COLO668 (cell line): ENCODE data around the gene NF1.

ENCODE experiments used
- DNase-seq: peaks from one replicate; lab custom pipeline; 2025; ENCODE audit not compliant: unreplicated experiment; lab: John Stamatoyannopoulos, UW

Gene NF1

DNA sequence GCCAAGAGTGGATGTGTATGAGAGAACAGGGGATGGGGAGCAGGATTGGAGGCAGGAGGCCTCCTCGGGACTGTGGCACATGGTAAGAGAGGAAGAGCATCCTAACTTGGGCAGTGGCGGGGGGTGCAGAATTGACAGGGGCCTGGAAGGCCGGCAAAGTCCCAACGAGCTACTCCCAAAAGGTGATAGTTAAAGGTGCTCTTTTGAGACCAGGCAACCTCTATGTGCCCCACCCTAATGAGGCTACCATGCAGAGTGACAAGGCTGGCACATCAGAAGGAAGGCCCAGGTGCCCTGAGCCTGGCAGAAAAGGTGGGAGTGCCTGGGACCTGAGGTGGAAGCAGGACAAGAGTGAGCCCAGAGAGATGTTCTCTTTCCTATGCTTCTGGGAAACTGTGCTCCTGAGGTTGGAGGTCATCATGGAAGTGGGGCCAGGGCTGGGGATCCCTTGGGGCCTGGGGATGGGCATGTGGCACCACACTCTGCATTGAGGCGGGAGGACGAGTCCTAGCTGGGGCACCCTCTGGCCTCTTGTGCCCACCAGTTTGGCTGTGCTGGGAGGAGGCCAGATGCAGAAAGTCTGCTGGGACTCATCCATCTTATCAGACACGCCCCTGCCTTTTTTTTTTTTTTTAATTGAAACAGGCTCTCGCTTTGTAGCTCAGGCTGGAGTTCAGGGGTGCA lies 302.6 kb downstream of the NF1 start:
- no peak for DNase-seq

DNA sequence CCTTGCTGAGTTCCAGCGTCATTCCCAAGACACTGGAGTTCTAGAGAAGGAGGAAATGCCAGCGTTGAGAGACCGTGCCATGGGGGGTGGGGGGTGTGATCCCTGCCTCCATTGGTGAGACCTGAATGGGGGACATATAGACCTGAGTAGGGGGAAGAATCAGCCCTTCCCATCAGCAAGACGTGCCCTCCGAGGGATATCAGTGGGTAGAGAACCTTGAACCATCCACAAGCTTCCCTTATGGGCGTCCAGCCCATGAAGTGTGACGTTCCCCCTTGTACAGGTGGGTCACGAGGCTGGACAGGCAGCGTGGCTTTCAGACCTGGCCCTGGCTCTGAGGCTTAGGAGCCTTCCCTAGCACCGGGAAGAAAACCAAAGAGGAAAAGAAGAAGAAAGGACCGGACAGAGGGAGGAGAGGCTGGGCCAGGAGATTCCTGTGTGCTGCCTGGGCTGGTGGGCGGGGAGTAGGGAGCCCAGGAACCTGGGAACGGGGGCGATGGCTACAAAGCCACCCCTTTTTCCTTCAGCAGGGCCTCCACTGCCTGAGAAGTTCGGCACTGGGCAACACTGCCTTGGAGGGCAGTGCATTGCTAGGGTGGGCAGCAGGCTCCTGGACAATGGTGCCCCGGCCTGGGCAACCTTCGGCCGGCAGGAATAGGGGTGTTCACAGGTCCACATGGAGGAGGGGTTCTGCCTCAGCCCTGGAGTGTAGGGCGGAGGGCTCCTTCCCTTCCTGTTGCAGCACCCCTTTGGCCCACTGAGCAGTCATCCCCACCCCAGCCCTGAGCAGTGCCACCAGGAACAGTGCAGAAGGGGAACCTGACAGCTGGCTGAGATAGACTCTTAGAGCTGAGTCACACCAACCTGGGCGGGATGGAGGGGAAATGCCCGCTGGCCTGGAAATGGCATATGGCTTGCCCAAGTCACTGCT lies 303.9 kb downstream of the NF1 start:
- no peak for DNase-seq

DNA sequence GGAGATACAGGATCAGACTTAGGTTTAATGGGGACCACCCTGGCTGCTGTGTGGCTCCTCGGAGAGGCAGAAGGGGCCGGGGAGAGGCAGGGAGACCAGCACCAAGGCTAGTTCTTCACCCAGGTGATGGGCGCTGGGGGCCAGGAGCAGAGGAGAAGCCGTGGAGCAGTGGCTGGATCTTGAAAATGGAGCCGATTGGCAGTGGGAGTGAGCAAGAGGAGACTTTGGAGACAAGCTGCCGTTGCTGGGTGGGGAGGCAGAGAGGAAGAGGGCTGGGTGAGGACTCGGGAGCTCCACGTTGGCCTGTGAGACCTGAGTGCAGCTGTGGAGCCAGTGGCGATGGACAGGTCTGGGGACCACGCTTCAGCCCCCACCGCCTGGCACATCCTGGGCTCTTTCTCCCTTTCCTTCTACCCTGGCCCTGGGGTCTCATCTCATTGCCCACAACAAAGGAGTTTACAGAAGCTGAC lies 305.7 kb downstream of the NF1 start:
- no peak for DNase-seq

DNA sequence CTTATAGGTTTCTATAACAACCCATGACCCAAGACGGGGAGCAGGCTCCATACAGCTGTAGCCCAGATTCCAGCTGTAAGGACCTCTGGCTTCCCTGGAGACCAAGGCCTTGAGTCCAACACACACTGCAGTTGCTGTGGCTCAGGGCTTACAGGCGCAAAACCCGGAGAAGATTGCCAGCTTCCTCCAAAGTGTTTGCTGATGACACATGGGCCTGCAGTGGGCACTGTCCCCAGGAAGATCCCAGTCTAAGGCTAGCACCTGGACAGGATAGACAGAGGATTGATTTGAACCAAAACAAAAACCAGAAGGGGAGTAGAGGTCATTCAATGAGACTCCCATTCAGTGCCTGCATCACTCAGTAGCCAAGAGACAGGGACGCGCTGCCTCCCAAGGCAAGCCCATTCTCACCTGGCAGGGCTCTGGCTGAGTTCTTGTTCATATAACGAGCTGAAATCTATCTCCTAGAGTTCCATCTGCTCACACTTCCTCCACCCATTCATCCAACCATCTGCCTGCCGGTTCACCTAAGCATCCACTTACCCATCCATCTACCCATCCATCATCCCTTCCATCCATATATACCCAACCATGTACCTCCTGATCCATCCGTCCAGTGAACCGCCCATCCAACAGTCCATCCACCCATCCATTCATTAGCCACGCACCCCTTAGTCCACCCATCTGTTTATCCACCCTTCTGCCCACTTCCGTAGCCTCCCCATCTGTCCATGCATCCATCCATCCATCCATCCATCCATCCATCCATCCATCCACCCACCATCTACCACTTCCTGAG lies 306.9 kb downstream of the NF1 start:
- DNase-seq: no peak

DNA sequence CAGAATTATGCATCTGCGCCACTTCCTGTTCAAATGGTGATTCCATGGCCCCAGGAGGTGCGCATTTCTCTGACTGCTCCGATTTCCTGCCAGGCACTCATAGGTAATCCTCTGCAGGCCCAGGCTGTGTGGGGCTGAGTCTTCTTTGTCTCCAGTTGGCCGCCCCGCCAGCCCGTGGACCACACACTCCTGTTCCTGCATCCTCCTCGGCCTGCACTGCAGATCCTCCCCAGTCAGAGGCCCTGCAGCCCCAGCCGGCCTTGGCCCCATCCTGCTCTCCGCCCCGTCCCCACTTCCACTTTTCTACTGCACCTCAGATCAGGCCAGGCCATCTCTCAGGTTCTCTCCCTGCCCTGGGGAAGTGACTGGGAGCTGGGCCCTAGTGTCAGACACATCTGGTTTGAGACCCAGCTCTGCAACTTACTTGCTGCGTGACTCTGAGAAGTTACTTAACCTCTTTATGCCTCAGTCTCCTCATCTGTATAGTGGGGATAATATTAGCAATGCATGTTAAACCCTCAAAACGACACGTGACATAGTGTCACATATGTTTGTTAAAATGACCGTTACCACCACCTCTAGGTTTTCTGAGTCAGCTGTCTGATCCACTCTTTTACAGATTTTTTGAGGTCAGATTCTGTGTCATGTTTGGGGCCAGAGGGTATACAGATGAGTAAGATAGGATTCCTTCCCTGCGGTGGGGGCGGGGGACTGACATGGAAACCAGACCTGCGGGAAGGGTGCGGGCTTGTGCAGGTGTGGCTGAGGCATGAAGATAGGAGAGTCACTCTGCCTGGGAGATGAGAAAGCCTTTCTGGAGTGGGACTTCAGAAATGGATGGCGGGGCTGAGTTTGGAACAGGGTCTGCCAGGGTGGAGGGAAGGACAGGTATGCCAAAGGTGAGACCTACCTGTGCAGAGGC lies 309.5 kb downstream of the NF1 start:
- DNase-seq: no peak

DNA sequence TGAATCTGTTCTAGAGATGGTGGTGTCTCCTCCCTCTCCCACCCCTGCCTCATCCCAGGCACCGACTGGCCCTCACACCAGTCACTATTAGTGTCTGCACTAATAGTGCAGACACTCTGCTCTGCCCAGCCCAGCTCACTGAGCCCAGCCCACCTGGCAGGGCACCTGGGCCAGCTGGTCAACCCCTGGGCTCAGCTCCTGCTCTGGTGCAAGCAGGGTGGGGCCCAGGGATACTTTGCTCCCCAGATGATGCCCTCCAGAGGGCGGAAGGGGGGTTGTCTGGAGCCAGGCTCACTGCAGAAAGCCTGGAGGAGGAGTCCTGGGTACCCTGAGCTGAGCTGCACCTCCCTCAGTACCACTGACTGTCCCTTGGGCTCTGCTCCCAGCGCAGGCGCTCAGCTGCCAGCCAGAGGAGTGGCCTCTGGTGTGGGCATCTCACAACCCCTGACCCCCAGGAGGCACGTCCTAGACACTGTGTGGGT lies 311.2 kb downstream of the NF1 start:
- no peak for DNase-seq

DNA sequence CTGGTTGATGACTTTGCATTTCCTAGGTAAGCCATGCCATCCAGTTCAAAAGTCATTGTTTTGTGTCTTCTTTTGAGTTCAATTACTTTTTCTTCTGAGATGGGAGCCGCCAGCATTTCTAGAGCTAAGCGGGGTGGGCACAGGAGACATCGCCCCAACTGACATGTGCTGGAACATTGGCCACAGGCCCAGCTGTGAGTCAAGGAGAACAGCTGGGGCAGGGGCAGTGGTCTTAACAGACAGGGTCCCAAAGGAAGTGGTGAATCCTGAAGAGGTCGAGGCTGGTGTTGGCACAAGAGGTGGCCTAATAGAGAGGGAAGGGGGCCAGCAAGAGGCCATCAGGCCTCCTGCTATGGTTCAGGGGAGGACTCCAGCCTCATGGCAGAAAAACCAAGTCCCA lies 313.8 kb downstream of the NF1 start:
- no peak for DNase-seq

DNA sequence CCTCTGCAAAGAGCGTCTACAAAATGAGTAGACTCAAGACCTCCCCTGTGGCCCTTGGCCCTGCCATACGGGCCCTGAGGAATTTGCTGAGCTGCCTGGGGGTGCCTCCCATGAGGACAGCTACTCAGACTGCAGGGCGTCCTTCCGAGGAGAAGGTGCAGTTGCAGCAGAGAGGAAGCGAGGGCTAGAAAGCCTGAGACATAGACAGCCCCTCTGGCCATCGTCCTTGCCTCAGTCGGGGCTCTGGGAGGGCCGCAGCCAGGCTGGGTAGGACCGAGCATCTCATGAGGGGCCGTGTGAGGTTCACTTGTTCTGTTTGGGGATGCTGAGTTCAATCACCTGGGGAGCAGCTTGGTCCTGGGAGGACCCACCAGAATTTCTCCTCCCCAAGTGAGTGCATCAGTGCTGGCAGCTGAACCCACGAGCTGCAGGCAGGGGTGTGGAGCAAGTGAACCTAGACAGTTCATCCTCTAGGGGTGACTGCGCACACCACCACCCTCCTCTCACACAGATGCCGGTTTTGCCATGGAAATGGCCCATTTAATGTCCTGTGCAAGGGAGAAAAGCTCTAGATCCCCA lies 317.0 kb downstream of the NF1 start:
- DNase-seq: no peak

DNA sequence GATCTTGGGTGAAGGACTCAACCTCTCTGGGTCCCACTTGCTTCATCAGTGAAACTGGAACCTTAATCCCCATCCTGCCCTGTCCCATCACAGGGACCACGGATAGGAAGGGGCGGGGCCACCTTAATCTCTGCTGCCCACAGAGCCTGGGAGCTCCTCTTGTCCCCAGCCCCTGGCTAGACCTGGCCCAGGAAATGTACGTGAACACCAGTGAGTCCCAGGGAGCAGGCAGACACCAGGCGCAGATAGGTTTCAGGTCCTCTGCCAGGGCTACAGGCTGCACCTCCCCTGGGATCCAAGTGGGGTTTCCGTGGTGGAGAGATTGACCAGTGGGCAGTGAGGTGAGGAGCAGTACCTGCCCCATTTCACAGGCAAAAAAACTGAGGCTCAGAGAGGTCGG lies 317.7 kb downstream of the NF1 start:
- no peak for DNase-seq

DNA sequence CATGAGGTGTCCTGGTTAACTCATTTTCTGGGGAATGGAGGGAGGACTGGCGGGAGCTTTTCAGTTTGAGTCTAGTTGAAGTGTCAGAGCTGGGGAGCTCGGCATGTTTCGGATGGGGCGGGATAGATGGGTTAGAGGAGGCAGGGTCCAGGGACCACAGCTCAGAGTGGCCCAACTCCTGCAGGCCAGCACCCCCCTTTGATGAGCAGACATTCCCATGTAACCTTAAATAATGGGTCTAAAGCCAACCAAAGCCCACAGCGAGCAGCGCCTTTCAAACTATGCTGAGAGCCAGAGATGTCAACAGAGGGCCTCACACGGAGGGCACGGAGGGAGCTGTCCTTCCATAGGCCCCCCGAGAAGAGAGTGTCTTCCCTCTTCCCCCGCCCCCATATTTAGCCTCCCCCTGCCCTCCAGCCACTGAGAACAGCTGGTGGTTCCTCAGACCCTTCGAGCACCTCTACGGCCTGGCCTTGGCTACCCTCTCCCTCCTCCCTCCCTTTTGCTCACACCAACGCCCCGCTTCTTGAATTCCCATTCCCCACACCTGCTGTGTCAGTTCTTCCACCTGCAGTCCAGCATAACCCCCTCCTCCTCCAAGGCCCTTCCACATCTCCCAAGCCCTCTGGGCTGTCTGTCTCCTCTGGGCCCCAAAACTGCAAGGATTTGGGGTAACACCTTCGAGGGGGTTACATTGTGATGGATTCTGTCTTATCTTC lies 318.5 kb downstream of the NF1 start:
- no peak for DNase-seq

DNA sequence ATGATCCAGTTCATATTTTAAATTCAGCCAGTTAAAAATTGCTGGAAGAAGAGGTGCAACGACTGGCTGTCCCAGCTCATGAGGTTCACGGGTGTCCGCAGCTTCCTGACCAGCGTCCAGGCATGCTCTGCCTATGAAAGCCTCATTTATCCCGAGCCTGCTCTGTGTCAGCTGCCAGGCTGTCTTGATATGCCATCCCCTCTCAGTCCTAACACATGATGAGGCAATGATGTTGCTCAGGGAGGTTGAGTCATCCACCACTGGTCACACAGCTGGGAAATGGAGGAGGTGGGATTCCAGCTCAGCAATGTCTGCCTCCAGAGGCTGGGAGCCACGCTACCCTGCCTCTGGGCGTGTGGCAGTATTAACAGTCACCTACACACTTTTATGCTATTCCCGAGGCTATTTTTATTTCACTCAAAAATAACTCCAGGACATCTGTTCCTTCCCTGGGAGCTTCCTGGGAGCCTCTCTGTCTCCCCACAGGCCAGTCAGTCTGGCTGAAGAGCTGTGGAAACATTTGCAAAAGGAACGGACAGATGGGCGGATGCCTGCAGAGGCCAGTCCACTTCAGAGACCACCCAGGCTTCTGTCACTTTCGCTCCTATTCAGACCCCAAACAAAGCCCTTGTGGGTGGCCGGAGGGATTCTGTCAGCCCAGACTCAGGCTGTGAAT lies 319.2 kb downstream of the NF1 start:
- no peak for DNase-seq

DNA sequence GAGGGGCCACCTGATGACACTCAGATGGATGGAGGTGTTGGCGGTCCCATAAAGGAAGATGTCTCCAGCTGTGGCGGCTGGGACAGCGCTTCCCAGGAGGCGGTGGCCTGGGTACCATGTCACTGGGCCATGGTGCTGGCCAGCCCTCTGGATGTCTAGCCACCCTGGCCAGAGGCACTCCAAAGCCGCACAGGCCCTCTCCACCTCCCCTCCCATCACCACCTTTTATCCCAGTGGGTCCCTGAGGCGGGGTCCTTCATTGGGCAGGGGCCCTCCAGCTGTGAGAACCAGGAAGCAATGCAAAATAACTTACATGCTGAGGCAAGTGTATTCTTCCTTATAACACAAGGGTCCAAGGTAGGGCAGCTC lies 319.8 kb downstream of the NF1 start:
- no peak for DNase-seq

DNA sequence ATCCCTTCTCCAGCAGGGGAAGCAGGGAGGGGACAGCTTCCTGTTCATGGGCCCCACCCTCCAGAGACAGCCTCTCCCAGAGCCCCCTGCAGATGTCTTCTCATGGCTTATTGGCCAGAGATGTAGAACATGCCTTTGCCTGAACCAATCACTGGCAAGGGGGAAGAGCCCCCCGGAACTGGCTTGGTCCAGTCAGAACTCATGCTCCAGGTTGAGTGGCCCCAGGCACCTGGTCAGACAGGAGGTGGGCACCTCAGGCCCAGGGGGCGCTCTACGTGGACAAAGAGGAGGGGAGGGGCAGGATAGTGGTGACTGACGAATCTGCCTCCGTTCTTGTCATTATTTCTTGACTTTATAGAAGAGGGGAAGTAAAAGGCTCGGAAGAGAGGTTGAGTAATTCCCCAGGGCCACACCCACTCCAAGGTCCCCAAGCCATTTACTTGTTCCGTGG lies 320.3 kb downstream of the NF1 start:
- no peak for DNase-seq

DNA sequence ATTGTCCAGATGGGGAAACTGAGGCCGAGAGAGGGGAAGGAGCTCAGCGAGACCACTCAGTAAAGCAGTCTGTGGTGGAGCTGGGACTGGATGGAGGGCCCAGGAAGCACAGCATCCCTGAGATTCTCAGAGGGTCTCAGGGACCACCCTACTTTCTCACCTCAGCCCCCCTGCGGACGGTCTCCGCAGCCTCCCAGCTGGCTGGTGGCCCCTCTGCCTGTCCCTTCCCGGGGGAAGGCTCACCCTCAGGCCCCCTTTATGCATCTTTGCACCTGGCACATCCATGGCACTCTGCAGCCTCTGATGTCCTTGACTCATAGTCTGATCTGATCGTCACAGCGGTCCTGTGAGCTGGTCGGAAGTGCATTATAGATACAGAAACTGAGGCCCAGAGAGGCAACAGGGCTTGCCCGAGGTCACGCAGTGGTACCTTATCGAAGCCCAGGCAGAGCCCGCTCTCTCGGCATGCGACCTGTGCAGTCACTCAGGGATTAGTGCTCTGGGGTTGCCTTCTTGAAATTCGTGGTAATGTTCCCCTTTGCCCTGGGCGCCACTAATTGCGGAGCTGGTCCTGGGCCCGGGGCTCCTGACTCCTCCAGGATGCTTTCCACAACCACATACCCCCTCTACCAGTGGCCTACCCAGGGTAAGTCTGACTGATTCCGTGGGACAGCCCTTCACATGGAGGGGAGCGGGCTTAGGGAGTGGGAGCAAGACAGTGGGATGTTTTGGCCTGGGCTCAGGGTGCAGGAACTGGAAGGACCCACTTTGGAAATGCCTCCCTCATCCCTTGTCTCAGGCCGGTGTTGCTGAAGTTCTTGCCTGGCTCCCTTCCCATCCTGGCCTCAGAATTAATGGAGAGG lies 321.1 kb downstream of the NF1 start:
- no peak for DNase-seq

DNA sequence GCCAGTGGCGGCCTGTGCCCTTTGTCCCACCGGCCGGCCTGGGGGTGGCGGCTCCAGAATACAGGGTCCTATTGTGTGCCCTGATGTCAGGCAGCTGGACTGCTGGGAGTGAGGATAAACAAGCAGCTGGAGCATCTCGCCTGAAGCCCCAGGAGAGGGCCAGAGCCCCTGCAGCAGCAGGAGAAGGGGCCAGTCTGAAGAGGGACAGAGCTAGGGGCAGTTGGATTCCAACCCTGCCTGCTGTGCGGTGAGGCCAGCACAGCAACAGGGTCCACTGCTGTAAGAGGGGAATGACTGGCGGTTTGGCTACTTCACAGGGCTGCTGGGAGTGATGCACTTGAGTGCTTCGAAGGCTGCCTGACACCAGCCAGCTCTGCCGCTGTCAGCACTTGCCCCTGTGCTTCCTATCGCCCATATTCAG lies 321.7 kb downstream of the NF1 start:
- no peak for DNase-seq

DNA sequence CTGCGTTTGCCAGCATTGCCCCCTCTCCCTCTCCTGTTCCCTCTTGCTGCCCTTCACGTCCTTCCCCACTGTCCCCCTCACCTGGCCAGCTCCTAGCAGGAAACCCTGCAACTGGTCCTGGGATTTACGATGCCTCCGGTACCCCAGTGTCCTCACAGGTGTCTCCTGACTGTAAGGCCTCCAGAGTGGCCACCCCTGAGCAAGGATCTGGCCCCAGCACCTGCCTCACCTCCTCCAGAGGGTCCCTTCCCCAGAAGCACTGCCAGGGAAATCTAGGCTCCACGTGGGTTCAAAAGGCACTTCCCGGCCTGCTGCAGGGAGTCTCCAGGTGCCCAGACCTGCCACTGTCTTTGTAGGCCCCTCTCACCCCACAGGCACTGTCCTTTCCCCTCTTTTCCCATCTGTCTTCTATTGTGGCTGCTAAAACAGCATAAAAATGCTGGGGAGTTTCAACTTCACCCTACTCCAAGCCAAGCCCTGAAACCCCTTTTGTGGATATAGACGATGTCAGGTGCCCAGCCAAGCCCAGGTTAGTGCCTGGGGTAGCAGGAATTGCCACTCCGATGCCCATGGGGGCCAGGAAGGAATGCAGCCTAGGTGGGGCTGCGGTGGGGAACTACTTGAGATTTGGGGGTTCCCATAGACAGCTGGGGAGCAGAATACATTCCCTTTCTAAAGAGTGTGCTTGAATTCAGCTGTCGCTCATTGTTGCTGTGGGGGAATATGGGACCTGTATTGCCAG lies 322.4 kb downstream of the NF1 start:
- DNase-seq: no peak

DNA sequence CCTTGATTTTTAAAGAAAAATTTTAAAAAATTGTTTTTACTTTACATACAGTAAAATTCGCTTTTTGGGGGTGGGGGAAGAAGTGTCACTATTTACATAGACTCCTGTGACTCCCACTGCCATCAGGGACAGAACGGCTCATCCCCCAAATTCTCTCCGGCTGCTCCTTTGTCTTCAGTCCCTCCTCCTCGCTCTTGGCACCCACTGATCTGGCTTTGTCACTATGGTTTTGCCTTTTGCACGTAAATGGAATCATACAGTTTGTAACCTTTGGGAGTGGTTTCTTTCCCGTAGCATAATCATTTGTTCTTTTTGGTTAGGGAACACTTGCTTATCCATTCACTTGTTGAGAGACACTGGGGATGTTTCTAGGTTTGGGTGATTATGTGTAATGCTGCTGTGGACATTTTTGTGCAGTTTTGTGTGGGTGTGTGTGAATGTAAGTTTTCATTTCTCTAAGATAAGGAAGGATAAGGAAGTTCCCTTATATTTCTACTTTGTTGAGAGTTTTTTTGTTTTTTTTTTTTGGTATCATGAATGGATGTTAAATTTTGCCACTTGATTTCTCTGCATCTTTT lies 324.1 kb downstream of the NF1 start:
- no peak for DNase-seq
